ENCODE data around the gene RTN4RL2.
"Not testable (repeated sequence)": the region's sequence is repeated elsewhere in the genome, so short reads cannot be mapped to it uniquely, and the experiment has no call there.

RTN4RL2 gene

GRCh38 chr11:57432714-57433163 lies 27.6 kb upstream of the RTN4RL2 start:
- no peak for DNase-seq (ENCODE audit: low read depth in 2 of 2)

GRCh38 chr11:57434640-57435546 lies 25.4 kb upstream of the RTN4RL2 start:
- no peak for DNase-seq (ENCODE audit: low read depth in 2 of 2)

GRCh38 chr11:57436031-57436430 lies 24.3 kb upstream of the RTN4RL2 start:
- no peak for DNase-seq (ENCODE audit: low read depth in 2 of 2)

- DNase-seq (ENCODE audit: low read depth in 2 of 2), result no peak
Observed at GRCh38 chr11:57438345-57439285, 21.7 kb upstream of the RTN4RL2 start.

- no peak for DNase-seq (ENCODE audit: low read depth in 2 of 2)
Observed at GRCh38 chr11:57439786-57440185, 20.5 kb upstream of the RTN4RL2 start.

- DNase-seq (ENCODE audit: low read depth in 2 of 2), result no peak
Observed at GRCh38 chr11:57440744-57441414, 19.4 kb upstream of the RTN4RL2 start.

- DNase-seq (ENCODE audit: low read depth in 2 of 2), result no peak
Observed at GRCh38 chr11:57444362-57445121, 15.8 kb upstream of the RTN4RL2 start.

GRCh38 chr11:57445122-57445394 lies 15.3 kb upstream of the RTN4RL2 start:
- not testable (repeated sequence) for DNase-seq (ENCODE audit: low read depth in 2 of 2)

GRCh38 chr11:57446055-57446454 lies 14.3 kb upstream of the RTN4RL2 start:
- DNase-seq (ENCODE audit: low read depth in 2 of 2), result no peak

GRCh38 chr11:57453543-57454177 lies 6.7 kb upstream of the RTN4RL2 start:
- DNase-seq (ENCODE audit: low read depth in 2 of 2), result no peak

- DNase-seq (ENCODE audit: low read depth in 2 of 2), result peak; percentile 31 to 61
Observed at GRCh38 chr11:57456960-57457642, 3.2 kb upstream of the RTN4RL2 start.

- no peak for DNase-seq (ENCODE audit: low read depth in 2 of 2)
Observed at GRCh38 chr11:57457643-57458023, 2.7 kb upstream of the RTN4RL2 start.

GRCh38 chr11:57458060-57458409 lies 2.3 kb upstream of the RTN4RL2 start:
- no peak for DNase-seq (ENCODE audit: low read depth in 2 of 2)

GRCh38 chr11:57458410-57459163 lies 1.7 kb upstream of the RTN4RL2 start:
- DNase-seq (ENCODE audit: low read depth in 2 of 2), result peak in 1 of 2 donors; percentile 47

GRCh38 chr11:57459164-57460021 lies 935 bp upstream of the RTN4RL2 start:
- no peak for DNase-seq (ENCODE audit: low read depth in 2 of 2)

- DNase-seq (ENCODE audit: low read depth in 2 of 2), result no peak
Observed at GRCh38 chr11:57460758-57461749, 726 bp downstream of the RTN4RL2 start.

GRCh38 chr11:57461841-57462489 lies 1.6 kb downstream of the RTN4RL2 start:
- no peak for DNase-seq (ENCODE audit: low read depth in 2 of 2)

Data from stimulated activated CD4-positive, alpha-beta T cell treated with anti-CD3 and anti-CD28 coated beads, Interleukin-1b, Interleukin-23, amount 100 ng/mL, for 1 hour (primary cell).